Measurements from ENCODE around the gene SMIM1.

GRCh38 chr1:3734602-3735001 lies 37.9 kb upstream of the SMIM1 start:
- TF ChIP-seq CTCF (IDR thresholded peaks at IDR 0.05) = no peak
- TF ChIP-seq POLR2AphosphoS5 (IDR thresholded peaks at IDR 0.05) = no peak
- no peak for TF ChIP-seq POLR2A (IDR thresholded peaks at IDR 0.05)
- no peak for TF ChIP-seq EP300 (IDR thresholded peaks at IDR 0.05)
